Measurements from ENCODE around the gene CPAMD8. TPM values are rescaled to one million over a fixed set of nuclear protein-coding genes. Genes with fewer than 3 reads are reported as not detected.

CPAMD8 gene
- total and polyA plus RNA-seq, 11 donors, result 5.2 to 49.5 (median 16.9) TPM

DNA sequence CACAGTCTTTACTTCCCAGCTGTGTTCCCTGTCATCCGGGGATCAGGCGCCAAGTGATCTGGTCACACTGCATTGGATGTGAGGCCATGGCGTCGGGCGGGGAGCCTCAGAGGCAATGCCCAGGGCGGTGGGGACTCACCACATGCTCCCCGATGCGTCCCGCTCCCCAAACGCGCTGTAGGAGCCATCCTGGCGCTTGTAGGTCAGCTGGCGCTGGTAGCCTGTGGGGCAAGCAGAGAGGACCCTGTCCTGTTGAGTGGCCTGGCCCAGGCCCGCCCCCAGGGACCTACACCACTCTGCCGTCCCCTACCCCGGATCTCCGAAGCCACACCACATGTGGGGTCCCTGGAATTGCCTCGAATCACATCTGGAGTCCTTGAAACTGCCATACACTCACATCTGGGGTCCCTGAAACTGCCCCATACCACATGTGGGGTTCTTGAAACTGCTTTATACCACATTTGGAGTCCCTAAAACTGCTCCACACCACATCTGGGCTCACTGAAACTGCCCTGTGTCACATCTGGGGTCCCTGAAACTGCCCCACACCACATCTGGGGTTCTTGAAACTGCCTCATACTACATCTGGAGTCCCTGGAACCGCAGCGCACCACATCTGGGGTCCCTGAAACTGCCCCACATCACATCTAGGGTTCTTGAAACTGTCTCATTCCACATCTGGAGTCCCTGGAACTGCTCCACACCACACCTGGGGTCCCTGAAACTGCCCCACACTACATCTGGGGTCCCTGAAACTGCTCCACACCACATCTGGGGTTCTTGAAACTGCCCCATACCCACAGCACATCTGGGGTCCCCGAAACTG, 104.6 kb downstream of the CPAMD8 start:
- Histone ChIP-seq H3K36me3 (peaks cover 0 to 10% (median 0%) of the 10 kb centered on the region in 9 donors), H3K9me3 (peaks cover 0 to 30% (median 10%) of the 10 kb centered on the region in 12 donors), H3K4me1 (no peaks in the 10 kb centered on the region), H3K4me3 (no peak overlapping the region), H3K27ac (no peak overlapping the region), H3K27me3 (no peaks in the 10 kb centered on the region)
- TF ChIP-seq POLR2A (IDR thresholded peaks at IDR 0.05), result no peak
- intact Hi-C loops (cut with DNase I), result no loop called here
- WGBS, 4 donors, result 81 to 93% (median 91%) methylated on average over 10 to 21 of the region's 21 CpGs
- DNase-seq (no peak), ATAC-seq (no peak)

- no peaks in the 10 kb centered on the region for H3K27me3 ChIP-seq
- DNase-seq (no peak), ATAC-seq (no peak)
- WGBS, 4 donors, result 64 to 75% (median 71%) methylated on average over 12 of the region's 12 CpGs
- TF ChIP-seq, protein P1, sequence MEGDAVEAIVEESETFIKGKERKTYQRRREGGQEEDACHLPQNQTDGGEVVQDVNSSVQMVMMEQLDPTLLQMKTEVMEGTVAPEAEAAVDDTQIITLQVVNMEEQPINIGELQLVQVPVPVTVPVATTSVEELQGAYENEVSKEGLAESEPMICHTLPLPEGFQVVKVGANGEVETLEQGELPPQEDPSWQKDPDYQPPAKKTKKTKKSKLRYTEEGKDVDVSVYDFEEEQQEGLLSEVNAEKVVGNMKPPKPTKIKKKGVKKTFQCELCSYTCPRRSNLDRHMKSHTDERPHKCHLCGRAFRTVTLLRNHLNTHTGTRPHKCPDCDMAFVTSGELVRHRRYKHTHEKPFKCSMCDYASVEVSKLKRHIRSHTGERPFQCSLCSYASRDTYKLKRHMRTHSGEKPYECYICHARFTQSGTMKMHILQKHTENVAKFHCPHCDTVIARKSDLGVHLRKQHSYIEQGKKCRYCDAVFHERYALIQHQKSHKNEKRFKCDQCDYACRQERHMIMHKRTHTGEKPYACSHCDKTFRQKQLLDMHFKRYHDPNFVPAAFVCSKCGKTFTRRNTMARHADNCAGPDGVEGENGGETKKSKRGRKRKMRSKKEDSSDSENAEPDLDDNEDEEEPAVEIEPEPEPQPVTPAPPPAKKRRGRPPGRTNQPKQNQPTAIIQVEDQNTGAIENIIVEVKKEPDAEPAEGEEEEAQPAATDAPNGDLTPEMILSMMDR (IDR thresholded peaks at IDR 0.05), result no peak
- TF ChIP-seq POLR2A (IDR thresholded peaks at IDR 0.05), result no peak
- H3K4me1 ChIP-seq, result no peaks in the 10 kb centered on the region
- peaks cover 0 to 10% (median 0%) of the 10 kb centered on the region in 9 donors for H3K36me3 ChIP-seq
- intact Hi-C loops (cut with DNase I), result no loop called here
- H3K4me3 ChIP-seq, result no peak overlapping the region
- peaks cover 0 to 24% (median 10%) of the 10 kb centered on the region in 12 donors for H3K9me3 ChIP-seq
- no peak overlapping the region for H3K27ac ChIP-seq
Measured at GRCh38 chr19:16920816-16921529, 105.6 kb downstream of the CPAMD8 start.

DNA sequence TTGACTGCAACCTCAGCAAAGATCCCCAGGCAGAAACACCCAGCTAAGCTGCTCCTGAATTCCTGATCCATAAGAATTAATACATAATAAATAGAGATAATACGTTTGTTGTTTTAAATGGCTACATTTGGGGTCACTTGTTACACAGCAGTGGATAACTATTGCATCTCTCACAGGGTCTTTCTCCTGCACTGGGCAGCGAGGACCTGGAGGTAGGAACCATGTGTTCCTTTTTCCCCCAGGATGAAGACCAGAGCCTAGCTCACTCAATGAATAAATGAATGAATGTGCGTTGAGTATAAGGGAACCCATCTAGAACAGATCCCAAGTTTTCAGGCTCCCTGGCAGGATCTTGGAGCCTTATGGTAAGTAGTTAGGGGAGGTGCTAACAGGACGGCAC, 107.1 kb downstream of the CPAMD8 start:
- WGBS, 4 donors, result 77 to 91% (median 84%) methylated on average over 4 of the region's 4 CpGs

GRCh38 chr19:16917401-16917800, 109.2 kb downstream of the CPAMD8 start:
- no peak overlapping the region for H3K27ac ChIP-seq
- no peaks in the 10 kb centered on the region for H3K4me1 ChIP-seq
- TF ChIP-seq, protein P1 (IDR thresholded peaks at IDR 0.05), result no peak
- TF ChIP-seq POLR2A (IDR thresholded peaks at IDR 0.05), result no peak
- DNase-seq, result no peak
- peaks cover 0 to 43% (median 22%) of the 10 kb centered on the region in 12 donors for H3K9me3 ChIP-seq
- ATAC-seq, result no peak
- H3K27me3 ChIP-seq, result no peaks in the 10 kb centered on the region
- no peak overlapping the region for H3K4me3 ChIP-seq
- intact Hi-C loops (cut with DNase I), result no loop called here
- 81 to 86% (median 84%) methylated on average over 7 of the region's 7 CpGs for WGBS, 4 donors
- peaks cover 0 to 20% (median 0%) of the 10 kb centered on the region in 9 donors for H3K36me3 ChIP-seq

More for the DNA sequence above, 107.1 kb downstream of the CPAMD8 start:
- Histone ChIP-seq H3K27ac (no peak overlapping the region), H3K36me3 (peaks cover 0 to 10% (median 0%) of the 10 kb centered on the region in 9 donors), H3K4me3 (no peak overlapping the region), H3K9me3 (peaks cover 0 to 22% (median 7%) of the 10 kb centered on the region in 12 donors), H3K4me1 (no peaks in the 10 kb centered on the region), H3K27me3 (no peaks in the 10 kb centered on the region)
- DNase-seq (no peak), ATAC-seq (no peak)
- TF ChIP-seq, protein P1 (IDR thresholded peaks at IDR 0.05), result no peak
- TF ChIP-seq POLR2A (IDR thresholded peaks at IDR 0.05), result no peak
- intact Hi-C loops (cut with DNase I), result no loop called here

Measured in heart left ventricle (tissue), 16 donors.